SKM-1 treated with dmso at 0.1 percent for 144 hours (cell line): ENCODE results near the gene SDR39U1.
A peak's percentile ranks its signal among the peaks of the same experiment; 100 is the strongest.

Experiments used
- DNase-seq: peaks from one replicate; lab custom pipeline; 2025; ENCODE audit not compliant: unreplicated experiment; lab: John Stamatoyannopoulos, UW

SDR39U1 gene

GRCh38 chr14:24430143-24430681, 12.4 kb downstream of the SDR39U1 start:
- DNase-seq = no peak

DNA sequence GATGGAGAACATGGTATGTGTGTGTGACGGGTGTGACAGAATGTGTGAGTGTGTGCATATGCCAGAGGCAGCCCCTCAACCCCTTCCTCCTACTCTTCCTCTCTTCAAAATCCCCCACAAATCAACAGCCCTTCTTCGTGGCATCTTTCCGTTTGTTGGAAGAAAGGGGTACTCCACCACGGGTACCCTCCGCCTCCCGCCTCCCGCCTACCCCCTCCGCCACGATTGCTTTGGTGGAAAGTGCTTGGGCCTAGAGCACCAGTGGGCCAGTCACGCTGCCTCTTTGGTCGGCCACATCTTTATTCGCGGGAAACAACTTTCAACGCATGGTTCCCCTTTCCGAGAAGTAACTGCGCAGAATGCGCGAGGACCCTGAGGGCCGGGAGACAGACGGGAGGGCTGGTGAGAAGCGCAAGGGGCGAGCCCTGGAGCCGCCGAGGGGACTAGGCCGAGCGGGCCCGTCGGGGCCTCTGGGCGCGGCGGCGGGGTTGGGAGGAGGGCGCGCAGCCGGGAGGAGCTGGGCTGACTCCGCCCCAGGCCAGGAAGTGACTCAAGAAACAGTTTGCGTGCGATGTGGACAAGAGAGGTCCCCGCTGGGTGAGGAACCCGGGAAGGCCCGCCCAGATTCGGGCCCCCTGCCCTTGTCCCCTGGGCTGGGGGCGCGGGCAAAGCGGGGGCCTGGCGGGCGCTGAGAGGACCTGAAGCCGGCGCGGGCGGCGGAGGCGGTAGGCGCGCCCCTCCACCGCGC, 13.0 kb downstream of the SDR39U1 start, which contains the start of the genes CBLN3 and KHNYN:
Gene CBLN3, minus strand, starts transcription at position 274 of the 748 bp plus-strand sequence. CDS start 614 bp downstream, outside the sequence.
Gene KHNYN, plus strand, starts transcription at position 560 of the 748 bp plus-strand sequence. CDS start 777 bp downstream, outside the sequence.
- peak; percentile 68 for DNase-seq

DNA sequence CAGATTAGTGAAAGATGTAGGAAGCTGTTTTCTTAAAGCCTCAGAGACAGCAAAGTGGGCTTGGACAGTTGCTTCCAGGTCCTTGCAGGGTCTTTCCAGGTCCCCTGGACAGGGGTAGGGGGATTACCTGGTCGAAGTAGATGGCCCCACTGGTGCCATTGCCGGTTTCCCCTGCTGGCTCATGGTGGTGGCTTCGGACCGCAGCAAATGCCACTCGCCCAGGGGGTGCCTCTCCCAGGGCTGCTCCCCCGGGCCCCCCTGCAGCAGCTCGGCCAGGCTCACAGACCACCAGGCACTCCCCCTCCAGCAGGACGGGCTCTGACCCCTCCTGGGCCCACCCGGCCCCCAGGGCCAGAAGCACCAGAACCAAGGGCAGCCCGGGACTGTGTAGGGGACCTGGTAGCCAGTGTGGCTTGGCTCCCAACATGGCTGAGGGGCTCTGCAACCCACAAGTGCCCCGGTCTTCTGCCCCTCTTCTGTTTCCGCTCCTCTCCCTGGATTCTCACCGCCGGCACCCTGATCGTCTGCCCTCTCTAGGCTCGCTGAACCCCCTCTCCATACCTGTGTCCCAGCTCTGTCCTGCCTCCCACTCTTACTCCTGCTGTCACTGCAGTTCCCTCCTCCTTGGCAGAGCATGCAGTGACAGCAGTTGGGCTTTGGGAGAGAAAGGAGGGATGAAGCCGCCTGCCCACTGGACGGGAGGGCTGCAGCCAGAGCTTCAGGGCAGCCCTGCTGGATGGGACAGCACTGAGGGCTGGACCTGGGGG, 13.8 kb downstream of the SDR39U1 start:
- no peak for DNase-seq

GRCh38 chr14:24427537-24428508, 14.8 kb downstream of the SDR39U1 start:
- DNase-seq = no peak

DNA sequence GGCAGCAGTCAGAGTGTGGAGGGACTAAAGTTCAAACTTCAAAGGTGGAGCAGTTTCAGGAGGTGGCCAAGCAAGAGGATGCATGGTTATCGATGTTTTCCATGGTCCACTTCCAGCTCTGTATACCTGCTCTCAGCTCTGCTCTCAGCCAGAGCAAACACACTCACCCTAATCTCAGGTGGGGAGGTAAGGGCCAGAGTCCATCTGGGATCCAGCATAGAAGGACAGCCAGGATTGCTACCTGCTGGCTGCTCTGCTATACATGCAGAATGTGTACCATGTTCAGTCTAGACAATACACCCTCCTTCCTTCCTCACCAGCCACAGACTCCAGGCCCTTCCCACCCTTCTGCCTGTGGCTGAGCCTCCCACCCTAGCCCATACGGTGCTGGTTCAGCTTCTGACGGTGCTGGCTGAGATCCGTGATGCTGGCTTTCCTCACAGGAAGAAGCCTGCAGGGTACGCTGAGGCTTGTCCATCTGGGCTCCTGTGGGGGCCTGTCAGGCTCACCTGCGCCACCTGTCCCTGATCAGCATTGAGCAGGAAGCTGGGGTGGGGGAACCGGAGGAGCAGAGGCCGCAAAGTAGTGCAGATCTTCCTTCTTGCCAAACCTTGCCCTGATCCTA, 15.6 kb downstream of the SDR39U1 start:
- DNase-seq = no peak

- DNase-seq = no peak
Measured at GRCh38 chr14:24426150-24426911, 16.2 kb downstream of the SDR39U1 start.

DNA sequence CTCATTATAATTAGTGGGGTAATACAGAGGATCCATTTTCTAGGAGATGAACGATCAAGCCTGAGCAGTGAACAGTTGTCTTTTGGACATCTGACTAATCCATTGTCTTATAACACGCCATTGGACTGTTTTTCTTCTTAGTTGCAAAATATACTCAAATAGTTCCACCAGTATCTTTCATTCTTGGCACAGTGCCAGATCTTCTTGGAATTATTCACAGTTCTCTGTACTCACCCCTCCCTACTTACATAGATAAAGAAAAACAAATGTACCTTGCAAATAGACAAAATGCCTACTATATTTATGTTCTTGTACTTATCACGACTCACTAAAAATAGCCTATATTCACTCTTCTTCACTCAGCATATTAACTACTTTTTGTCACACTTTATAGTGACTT, 16.9 kb downstream of the SDR39U1 start:
- no peak for DNase-seq

DNA sequence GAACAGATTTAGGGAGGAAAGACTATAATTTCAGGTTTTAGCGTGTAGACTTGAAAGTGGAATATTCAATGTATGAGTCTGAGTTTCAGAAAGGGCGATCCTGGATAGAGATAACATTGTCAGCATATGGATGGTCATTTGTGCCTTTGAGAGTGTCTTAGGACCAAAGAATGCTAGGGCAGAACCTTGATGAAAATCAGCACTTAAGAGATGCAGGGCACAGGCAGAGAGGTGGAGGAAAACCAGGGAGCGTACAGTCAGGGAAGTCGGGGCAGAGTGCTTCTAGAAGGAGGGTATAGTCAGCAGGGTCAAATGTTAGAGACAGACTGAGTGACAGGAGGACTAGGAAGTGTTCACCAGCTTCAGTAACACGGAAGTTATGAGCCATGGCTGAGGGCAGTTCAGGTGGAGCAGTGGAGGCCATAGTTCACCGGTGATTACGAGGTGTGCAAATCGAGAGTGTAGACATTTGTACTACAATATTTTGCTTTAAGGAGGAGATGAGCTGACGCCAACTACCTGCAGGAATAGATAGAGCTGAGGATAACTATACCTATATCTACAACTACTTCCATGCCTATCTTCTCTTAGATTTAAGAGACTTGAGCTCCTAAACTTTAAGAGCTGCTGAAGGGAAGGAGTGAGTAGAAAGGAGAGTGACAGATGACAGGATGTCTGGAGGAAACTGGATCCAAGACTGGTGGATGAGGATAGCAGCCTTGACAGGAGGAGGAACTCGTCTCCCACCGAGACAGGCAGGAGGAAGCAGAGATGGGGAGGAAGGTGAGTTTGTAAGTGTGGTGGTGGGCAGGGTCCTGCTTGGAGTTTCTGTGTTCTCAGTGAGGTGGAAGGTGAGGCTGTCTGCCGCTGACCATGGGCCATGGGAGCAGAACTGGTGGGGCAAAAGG, 19.6 kb downstream of the SDR39U1 start:
- DNase-seq = no peak

GRCh38 chr14:24422261-24422660, 20.3 kb downstream of the SDR39U1 start:
- DNase-seq = no peak

- DNase-seq = no peak
Measured at GRCh38 chr14:24418492-24418873, 24.1 kb downstream of the SDR39U1 start.

- DNase-seq = no peak
Measured at GRCh38 chr14:24417832-24418491, 24.6 kb downstream of the SDR39U1 start.

DNA sequence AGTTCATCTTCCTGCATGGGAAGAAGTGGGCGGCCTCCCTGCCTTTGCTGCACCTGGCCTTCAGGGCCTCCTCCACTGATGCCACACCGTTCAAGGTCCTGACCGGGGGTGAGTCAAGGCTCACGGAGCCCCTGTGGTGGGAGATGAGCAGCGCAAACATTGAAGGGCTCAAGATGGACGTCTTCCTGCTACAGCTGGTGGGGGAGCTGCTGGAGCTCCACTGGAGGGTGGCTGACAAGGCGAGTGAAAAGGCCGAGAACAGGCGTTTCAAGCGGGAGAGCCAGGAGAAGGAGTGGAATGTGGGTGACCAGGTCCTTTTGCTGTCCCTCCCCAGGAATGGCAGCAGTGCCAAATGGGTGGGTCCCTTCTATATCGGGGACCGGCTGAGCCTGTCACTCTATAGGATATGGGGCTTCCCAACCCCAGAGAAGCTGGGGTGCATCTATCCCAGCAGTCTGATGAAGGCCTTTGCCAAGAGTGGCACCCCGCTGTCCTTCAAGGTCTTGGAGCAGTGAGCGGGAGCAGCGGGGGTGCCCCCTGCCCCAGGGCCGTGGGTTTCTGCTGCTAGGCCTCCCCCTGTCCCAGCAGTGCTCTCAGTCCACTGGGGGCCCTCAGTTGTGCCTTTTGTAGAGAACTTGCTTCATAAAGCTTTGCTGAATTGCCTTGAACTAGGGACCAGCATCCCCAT, 25.5 kb downstream of the SDR39U1 start:
- no peak for DNase-seq

GRCh38 chr14:24416254-24416931, 26.2 kb downstream of the SDR39U1 start:
- DNase-seq = no peak

DNA sequence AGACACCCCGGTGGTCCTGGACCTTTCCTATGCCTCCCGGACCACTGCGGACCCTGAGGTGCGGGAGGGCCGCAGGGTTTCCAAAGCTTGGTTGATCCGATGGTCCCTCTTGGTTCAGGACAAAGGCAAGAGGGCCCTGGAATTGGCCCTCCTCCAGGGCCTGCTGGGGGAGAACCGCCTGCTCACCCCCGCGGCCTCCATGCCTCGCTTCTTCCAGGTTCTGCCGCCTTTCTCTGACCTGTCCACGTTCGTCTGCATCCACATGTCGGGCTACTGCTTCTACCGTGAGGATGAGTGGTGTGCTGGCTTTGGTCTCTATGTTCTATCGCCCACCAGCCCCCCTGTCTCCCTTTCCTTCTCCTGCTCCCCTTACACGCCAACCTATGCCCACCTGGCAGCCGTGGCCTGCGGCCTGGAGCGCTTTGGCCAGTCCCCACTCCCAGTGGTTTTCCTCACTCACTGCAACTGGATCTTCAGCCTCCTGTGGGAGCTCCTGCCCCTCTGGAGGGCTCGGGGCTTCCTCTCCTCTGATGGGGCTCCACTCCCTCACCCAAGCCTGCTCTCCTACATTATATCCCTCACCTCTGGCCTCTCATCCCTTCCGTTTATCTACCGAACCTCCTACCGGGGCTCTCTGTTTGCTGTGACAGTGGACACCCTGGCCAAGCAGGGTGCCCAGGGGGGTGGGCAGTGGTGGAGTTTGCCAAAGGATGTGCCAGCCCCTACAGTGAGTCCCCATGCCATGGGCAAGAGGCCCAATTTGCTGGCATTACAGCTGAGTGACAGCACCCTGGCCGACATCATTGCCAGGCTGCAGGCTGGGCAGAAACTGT, 26.9 kb downstream of the SDR39U1 start:
- DNase-seq = no peak

DNA sequence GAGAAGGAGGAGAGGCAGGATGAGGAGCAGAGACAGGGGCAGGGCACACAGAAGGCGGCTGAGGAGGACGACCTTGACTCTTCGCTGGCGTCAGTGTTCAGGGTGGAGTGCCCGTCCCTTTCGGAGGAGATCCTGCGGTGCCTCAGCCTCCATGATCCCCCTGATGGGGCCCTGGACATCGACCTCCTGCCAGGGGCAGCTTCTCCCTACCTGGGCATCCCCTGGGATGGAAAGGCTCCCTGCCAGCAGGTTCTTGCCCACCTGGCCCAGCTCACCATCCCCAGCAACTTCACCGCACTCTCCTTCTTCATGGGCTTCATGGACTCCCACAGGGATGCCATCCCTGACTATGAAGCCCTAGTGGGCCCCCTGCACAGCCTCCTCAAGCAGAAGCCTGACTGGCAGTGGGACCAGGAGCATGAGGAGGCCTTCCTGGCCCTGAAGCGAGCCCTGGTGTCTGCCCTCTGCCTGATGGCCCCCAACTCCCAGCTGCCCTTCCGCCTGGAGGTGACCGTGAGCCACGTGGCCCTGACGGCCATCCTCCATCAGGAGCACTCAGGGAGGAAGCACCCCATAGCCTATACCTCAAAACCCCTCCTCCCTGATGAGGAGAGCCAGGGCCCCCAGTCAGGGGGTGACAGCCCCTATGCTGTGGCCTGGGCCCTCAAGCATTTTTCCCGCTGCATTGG, 27.7 kb downstream of the SDR39U1 start:
- no peak for DNase-seq
